Thyroid gland (tissue), 4 donors: Measurements from ENCODE around the gene PTPN4.

Source experiments
- CTCF ChIP-seq, 6 experiments: fragments of 200-600 bp in 3 of 6; fragments of 450-650 bp in 3 of 6; sonication (generic) in 3 of 6; IDR thresholded peaks; one replicate each; pipeline ENCODE4 v1.5.1; 2016 to 2019; ENCODE audit warnings: antibody characterized with exemption in 6 of 6, mild to moderate bottlenecking in 2 of 6, inconsistent platforms in 1 of 6, moderate library complexity in 1 of 6
- POLR2A ChIP-seq, 2 donors: fragments of 450-650 bp; IDR thresholded peaks; one replicate each; pipeline ENCODE4 v1.6.1; 2017; ENCODE audit warnings: antibody characterized with exemption in 2 of 2, mild to moderate bottlenecking in 2 of 2, moderate library complexity in 1 of 2

GRCh38 chr2:120032297-120032696, 272.6 kb downstream of the PTPN4 start:
- TF ChIP-seq CTCF (IDR thresholded peaks at IDR 0.05) (no peak), POLR2A (IDR thresholded peaks at IDR 0.05) (no peak)
